Measurements from ENCODE around the gene ZNF202. TPM values are rescaled to one million over a fixed set of nuclear protein-coding genes. Genes with fewer than 3 reads are reported as not detected.

Gene ZNF202
- total RNA-seq, result 10 to 100 TPM; 19.9 to 20.6 (median 20.3) TPM

DNA sequence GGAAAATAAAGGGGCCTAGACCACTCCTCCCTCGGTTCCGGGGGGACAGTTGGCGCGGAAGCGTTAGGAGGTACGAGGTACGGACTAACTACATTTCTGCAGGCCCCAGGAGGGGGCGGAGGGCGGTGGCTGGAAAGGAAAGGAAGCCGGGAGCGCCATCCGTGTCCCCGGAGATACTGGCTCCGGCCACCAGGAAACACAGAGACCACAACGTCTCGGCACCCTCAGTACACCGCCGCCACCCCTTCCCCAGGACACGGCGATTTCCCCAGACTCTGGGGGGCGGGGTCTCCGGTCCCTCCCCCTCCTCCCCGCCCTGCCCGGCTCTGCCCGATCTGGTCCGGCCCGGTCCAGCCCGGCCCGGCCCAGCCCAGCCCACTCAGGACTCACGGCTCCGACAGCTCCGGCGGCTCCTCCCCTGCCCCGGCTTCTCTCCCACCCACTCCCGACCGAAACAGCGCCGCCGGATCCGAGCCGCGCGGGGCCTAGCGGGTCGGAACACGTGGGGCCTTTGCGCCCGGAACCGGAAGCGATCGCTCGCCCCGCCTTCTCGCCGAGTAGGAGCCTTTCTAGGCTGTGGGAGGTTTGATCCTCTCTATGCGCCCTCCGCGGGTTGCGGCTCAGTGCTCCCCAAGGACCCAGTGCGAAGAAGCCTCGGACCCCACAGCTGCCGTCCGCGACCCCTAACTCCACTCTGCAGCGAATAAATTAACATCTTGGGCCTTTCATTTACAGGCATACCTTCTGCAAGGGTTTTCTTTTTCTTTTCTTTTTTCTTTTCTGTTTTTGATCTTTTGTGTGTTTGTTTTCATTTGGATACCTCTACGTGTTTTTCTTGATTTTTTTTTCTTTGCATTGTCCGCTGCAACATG lies at the start of gene ZNF202:
Gene ZNF202 (minus strand): TSS at position 502 of the 872 bp plus-strand sequence. CDS start 10,772 bp downstream, outside the sequence.
- peaks cover 32% of the 10 kb centered on the region for H3K36me3 Mint-ChIP-seq (ENCODE audit: insufficient read depth)
- ATAC-seq, result peak; percentile 97 to 98
- H3K4me1 Mint-ChIP-seq (ENCODE audit: low read depth), result peaks cover 34% of the 10 kb centered on the region
- H3K9me3 Mint-ChIP-seq, result no peaks in the 10 kb centered on the region
- peak within 1 kb of the TSS; percentile 92 for H3K4me3 Mint-ChIP-seq
- DNase-seq, result peak; percentile 89
- peaks cover 3% of the 10 kb centered on the region for H3K27me3 Mint-ChIP-seq (ENCODE audit: low read depth)

DNA sequence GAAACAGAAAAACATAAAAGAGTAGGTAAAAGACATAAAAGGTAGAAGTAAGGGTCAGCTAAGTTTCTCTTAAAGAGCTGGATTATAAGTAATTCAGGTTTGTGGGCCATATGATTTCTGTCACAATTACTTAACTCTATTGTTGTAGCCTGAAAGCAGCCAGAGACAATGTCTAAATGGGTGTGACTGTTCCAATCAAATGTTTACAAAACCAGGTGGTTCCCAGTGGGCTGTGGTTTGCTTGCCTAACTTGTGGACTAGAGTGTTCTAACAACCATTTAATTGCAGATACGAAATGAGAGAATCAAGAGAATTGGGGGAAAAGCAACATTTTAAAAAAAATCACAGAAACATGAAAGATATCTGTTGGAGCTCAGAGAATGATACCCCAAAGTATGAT lies 42.1 kb upstream of the ZNF202 start:
- H3K4me1 Mint-ChIP-seq (ENCODE audit: low read depth), result no peaks in the 10 kb centered on the region
- H3K27me3 Mint-ChIP-seq (ENCODE audit: low read depth), result peaks cover 19% of the 10 kb centered on the region
- no peak overlapping the region for H3K4me3 Mint-ChIP-seq
- ATAC-seq (no peak), DNase-seq (no peak)
- no peaks in the 10 kb centered on the region for H3K9me3 Mint-ChIP-seq
- no peaks in the 10 kb centered on the region for H3K36me3 Mint-ChIP-seq (ENCODE audit: insufficient read depth)

DNA sequence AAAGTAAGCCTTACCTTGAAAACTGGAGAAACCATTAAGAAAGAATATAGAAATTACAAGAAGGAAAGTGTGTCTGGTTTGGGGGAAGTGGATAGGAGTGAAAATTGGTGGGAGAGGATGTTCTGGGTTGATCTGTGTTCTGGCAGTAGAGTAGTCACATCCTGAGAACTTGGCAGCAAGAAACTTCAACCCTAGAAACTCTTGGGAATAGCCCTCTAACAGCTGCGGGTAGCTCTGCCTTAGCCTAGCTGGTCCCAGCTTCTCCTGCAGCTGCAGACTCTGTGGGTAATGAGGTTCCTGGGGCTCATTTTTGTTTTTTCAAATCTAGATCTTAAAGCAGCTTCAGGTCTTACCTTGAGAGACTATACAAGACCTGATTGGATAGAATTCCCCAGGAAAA lies 37.1 kb upstream of the ZNF202 start:
- Mint-ChIP-seq H3K27me3 (ENCODE audit: low read depth) (peaks cover 13% of the 10 kb centered on the region), H3K4me1 (ENCODE audit: low read depth) (no peaks in the 10 kb centered on the region), H3K9me3 (no peaks in the 10 kb centered on the region), H3K4me3 (no peak overlapping the region), H3K36me3 (ENCODE audit: insufficient read depth) (no peaks in the 10 kb centered on the region)
- ATAC-seq (no peak), DNase-seq (no peak)

DNA sequence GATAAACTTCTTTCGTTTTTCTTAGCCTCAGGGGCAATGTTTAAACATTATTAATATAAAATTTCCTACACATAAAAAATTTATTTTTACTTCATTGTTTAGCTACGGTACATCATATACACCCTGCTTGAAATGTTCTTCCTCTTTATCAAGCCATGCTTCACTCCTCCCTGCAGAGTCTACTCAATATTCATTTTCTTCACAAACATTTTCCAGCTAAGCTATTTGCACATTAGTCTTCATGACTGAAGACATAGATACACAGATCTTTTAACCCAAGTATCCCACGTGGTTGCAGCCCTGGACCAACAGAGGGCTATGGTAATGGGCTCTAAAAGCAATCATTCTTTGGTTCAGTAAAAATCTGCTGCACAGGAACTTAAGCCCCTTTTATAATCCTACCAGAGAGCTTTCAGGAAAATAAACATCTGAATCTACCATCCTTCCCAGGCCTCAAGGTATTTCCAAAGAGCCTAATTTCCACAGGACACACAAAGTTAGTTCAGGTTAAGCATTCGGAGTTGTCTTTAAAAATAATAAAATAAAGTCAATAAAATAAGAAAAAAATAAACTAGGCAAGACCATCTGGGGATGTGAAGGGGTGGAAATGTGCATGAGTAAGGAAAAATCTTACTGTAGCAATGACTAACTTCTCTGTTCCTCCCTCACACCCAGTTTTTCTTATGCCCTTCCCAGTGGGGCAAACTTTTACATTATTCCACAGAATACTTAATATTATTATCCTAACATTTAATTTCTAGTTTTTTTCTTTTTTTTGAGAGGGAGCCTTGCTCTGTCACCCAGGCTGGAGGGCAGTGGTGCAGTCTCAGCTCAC lies 34.5 kb upstream of the ZNF202 start:
- H3K4me1 Mint-ChIP-seq (ENCODE audit: low read depth), result no peaks in the 10 kb centered on the region
- no peak overlapping the region for H3K4me3 Mint-ChIP-seq
- ATAC-seq (no peak), DNase-seq (no peak)
- peaks cover 8% of the 10 kb centered on the region for H3K27me3 Mint-ChIP-seq (ENCODE audit: low read depth)
- no peaks in the 10 kb centered on the region for H3K9me3 Mint-ChIP-seq
- no peaks in the 10 kb centered on the region for H3K36me3 Mint-ChIP-seq (ENCODE audit: insufficient read depth)

DNA sequence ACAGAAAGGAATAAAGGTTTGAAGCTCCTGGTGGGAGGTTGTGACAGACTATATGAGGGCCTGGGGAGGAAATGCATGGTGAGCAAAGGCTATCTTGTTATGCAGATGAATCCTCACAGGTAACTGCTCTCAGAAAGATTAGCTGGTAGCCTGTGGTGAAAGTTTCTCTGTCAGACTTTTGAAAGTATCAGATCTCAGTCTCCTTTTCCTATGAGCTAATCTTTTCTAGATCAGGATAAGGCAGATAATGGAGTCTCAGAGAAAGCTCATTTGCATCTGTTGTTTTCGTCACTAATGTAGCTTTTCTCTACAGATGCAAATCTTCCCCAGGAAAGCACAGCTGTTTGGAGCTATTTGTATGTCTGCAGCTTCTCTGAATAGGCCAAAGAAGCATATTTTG lies 33.8 kb upstream of the ZNF202 start:
- H3K9me3 Mint-ChIP-seq, result no peaks in the 10 kb centered on the region
- peaks cover 5% of the 10 kb centered on the region for H3K27me3 Mint-ChIP-seq (ENCODE audit: low read depth)
- H3K36me3 Mint-ChIP-seq (ENCODE audit: insufficient read depth), result no peaks in the 10 kb centered on the region
- no peak for ATAC-seq
- H3K4me1 Mint-ChIP-seq (ENCODE audit: low read depth), result no peaks in the 10 kb centered on the region
- no peak for DNase-seq
- H3K4me3 Mint-ChIP-seq, result no peak overlapping the region

DNA sequence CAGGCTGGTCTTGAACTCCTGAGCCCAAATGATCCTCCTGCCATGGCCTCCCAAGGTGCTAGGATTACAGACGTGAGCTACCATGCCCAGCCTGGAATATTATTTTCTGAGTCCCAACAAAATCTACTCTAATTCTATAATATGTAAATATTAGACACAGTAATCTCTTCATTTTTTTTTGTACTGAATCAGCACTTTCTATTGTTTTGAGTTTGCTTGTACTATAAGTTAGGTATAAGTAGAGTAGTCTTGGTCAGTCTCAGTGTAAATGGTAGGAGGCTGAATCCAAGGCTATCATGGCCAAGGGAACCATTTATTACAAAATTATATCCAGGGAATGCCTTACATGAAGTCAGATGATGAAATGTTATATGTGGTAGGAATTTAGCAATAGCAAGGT lies 32.5 kb upstream of the ZNF202 start:
- Mint-ChIP-seq H3K4me1 (ENCODE audit: low read depth) (no peaks in the 10 kb centered on the region), H3K9me3 (no peaks in the 10 kb centered on the region), H3K36me3 (ENCODE audit: insufficient read depth) (no peaks in the 10 kb centered on the region), H3K27me3 (ENCODE audit: low read depth) (peaks cover 1% of the 10 kb centered on the region), H3K4me3 (no peak overlapping the region)
- ATAC-seq (no peak), DNase-seq (no peak)

DNA sequence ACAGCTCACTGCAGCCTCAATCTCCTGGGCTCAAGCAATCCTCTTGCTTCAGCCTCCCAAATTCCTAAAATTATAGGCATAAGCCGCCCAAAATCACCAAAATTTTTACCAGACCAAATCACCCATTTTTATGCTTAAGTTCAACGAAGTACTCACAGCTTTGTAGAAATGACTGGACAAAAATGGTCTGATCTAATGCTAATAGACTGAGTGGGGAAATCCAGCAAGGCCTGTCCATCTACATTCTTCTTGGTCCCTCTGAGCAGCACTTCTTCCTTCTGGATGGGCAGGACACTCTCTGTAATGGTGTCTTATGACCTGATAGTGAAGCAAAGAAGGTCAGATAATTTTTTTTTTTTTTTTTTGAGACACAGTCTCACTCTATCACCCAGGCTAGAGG lies 31.6 kb upstream of the ZNF202 start:
- peaks cover under 1% of the 10 kb centered on the region for H3K27me3 Mint-ChIP-seq (ENCODE audit: low read depth)
- no peak for ATAC-seq
- H3K9me3 Mint-ChIP-seq, result no peaks in the 10 kb centered on the region
- no peak overlapping the region for H3K4me3 Mint-ChIP-seq
- no peaks in the 10 kb centered on the region for H3K4me1 Mint-ChIP-seq (ENCODE audit: low read depth)
- no peaks in the 10 kb centered on the region for H3K36me3 Mint-ChIP-seq (ENCODE audit: insufficient read depth)
- DNase-seq, result no peak

DNA sequence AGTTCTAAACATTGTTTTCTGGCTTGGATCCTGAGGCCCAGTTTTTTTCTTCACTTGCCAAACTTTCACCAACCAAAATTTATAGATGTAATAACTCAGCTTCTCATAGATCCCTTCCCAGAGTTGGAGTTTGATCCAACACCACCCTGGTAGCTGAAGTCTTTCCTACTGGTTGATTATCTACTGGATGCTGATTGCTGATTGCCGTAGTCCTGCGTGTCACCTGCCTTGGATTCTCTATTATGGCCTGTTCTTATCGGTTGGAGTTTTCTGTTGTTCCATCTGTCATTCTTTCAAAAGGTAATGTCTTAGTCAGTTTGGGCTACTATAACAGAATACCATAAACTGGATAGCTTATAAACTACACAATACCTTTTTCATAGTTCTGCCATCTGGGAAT lies 30.2 kb upstream of the ZNF202 start:
- no peaks in the 10 kb centered on the region for H3K9me3 Mint-ChIP-seq
- peaks cover 3% of the 10 kb centered on the region for H3K27me3 Mint-ChIP-seq (ENCODE audit: low read depth)
- DNase-seq (no peak), ATAC-seq (no peak)
- no peak overlapping the region for H3K4me3 Mint-ChIP-seq
- no peaks in the 10 kb centered on the region for H3K4me1 Mint-ChIP-seq (ENCODE audit: low read depth)
- H3K36me3 Mint-ChIP-seq (ENCODE audit: insufficient read depth), result no peaks in the 10 kb centered on the region

DNA sequence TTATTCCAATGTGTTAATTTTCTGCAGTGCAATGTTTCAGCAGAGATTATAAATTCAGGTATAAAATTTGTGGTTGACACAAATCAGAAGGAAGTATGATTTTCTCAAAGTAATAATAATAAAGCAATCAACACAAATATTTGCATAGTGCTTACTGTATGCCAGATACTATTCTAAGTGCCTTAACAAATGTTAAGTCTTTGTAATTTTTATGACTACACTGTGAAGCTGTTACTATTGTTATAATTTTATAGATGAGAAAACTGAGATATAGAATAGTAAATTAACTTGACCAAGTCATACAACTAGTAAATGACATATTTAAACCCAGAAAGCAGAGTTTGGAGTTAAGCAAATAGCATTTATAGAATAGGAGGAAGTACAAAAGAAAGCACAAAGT lies 29.3 kb upstream of the ZNF202 start:
- no peak overlapping the region for H3K4me3 Mint-ChIP-seq
- ATAC-seq (no peak), DNase-seq (no peak)
- H3K36me3 Mint-ChIP-seq (ENCODE audit: insufficient read depth), result no peaks in the 10 kb centered on the region
- no peaks in the 10 kb centered on the region for H3K4me1 Mint-ChIP-seq (ENCODE audit: low read depth)
- peaks cover 3% of the 10 kb centered on the region for H3K27me3 Mint-ChIP-seq (ENCODE audit: low read depth)
- H3K9me3 Mint-ChIP-seq, result no peaks in the 10 kb centered on the region

DNA sequence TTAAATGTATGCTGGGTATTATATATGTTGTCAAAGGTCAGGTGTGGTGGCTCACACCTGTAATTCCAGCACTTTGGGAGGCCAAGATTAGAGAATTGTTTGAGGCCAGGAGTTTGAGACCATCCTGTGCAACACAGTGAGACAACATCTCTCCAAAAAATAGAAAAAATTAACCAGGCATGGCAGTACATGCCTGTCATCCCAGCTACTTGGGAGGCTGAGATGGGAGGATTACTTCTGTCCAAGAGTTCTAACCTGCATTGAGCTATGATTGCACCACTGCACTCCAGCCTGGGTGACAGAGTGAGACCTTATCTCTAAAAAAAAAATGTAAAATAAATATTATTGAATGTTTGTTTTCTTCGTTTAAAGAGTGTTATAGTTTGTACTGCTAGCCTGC lies 24.1 kb upstream of the ZNF202 start:
- Mint-ChIP-seq H3K36me3 (ENCODE audit: insufficient read depth) (peaks cover 3% of the 10 kb centered on the region), H3K4me3 (no peak overlapping the region), H3K27me3 (ENCODE audit: low read depth) (peaks cover 3% of the 10 kb centered on the region), H3K4me1 (ENCODE audit: low read depth) (no peaks in the 10 kb centered on the region), H3K9me3 (peaks cover 24% of the 10 kb centered on the region)
- ATAC-seq, result no peak
- no peak for DNase-seq

DNA sequence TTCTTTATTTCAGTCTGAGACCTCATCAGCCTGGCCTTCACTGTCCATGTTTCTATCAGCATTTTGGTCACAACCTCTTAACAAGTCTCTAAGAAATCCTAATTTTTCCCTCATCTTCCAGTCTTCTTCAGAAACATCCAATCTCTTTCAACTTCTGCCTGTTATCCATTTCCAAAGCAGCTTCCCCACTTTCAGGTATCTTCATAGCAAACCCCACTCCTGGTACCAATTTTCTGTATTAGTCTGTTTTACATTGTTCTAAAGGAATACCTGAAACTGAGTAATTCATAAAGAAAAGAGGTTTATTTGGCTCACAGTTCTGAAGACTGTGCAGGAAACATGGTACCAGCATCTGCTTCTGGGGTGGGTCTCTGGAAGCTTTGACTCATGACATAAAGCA lies 21.0 kb upstream of the ZNF202 start:
- peaks cover 6% of the 10 kb centered on the region for H3K27me3 Mint-ChIP-seq (ENCODE audit: low read depth)
- no peak for DNase-seq
- H3K36me3 Mint-ChIP-seq (ENCODE audit: insufficient read depth), result peaks cover 3% of the 10 kb centered on the region
- no peaks in the 10 kb centered on the region for H3K4me1 Mint-ChIP-seq (ENCODE audit: low read depth)
- no peak for ATAC-seq
- H3K4me3 Mint-ChIP-seq, result no peak overlapping the region
- H3K9me3 Mint-ChIP-seq, result peaks cover 24% of the 10 kb centered on the region

DNA sequence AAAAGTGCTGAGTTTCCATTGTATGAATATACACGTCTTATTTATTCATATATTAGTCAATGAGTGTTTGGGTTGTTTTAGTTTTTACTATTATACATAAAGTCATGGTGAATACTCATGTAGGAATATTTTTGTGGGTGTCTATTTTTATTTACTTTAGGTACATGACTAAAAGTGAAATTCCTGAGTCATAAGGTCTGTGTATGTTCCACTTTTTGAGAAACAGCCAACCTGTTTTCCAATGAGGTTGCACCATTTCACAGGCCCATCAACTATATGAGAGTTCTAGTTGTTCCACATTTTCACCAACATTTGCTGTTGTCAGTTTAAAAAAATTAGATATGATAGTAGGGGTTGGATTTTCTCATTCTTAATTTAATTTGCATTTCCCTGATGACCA lies 19.4 kb upstream of the ZNF202 start:
- H3K27me3 Mint-ChIP-seq (ENCODE audit: low read depth), result peaks cover 6% of the 10 kb centered on the region
- no peak for ATAC-seq

DNA sequence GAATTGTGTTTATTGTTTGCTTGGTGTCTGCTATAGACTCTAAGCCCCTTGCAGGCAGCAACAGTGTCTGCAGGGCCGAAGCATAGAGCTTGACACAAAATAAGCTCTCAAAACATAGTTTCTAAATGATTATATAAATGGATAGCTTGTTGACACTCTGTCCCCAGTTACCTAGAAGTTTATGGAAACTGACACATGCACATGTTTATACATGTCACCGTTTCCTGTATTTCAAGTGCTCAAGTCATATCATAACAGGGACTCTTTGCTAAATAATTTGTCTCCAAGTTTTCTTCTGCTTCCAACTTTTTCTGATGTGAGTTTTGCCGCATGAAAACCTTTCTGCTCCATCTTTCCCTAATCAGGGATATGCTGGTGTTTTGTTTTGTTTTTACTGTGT lies 16.5 kb upstream of the ZNF202 start:
- Mint-ChIP-seq H3K4me1 (ENCODE audit: low read depth) (no peaks in the 10 kb centered on the region), H3K9me3 (peaks cover 12% of the 10 kb centered on the region), H3K4me3 (no peak overlapping the region), H3K36me3 (ENCODE audit: insufficient read depth) (peaks cover 3% of the 10 kb centered on the region), H3K27me3 (ENCODE audit: low read depth) (peaks cover 16% of the 10 kb centered on the region)
- no peak for DNase-seq
- no peak for ATAC-seq

More for the DNA sequence above, 19.4 kb upstream of the ZNF202 start:
- peaks cover 3% of the 10 kb centered on the region for H3K36me3 Mint-ChIP-seq (ENCODE audit: insufficient read depth)
- no peak for DNase-seq
- peaks cover 24% of the 10 kb centered on the region for H3K9me3 Mint-ChIP-seq
- H3K4me1 Mint-ChIP-seq (ENCODE audit: low read depth), result no peaks in the 10 kb centered on the region
- H3K4me3 Mint-ChIP-seq, result no peak overlapping the region

DNA sequence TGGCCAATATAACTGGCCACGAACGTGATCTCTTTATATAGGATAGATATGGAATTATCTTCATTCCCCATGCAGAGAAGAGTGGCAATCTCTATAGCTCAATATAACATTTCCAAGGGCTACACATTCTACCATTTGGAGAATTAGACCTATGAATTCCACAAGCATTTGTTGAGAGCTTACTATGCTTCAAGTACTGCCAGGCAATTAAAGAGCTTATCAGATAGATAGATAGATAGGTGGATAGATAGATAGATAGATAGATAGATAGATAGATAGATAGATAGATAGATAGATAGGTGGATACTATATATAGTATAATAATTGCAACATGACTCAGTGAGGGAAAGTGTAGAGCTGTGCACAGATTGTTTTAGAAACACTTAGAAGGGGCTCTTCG lies 14.4 kb upstream of the ZNF202 start:
- no peak for ATAC-seq
- Mint-ChIP-seq H3K4me3 (no peak overlapping the region), H3K9me3 (no peaks in the 10 kb centered on the region), H3K36me3 (ENCODE audit: insufficient read depth) (no peaks in the 10 kb centered on the region), H3K4me1 (ENCODE audit: low read depth) (no peaks in the 10 kb centered on the region), H3K27me3 (ENCODE audit: low read depth) (peaks cover 36% of the 10 kb centered on the region)
- no peak for DNase-seq

DNA sequence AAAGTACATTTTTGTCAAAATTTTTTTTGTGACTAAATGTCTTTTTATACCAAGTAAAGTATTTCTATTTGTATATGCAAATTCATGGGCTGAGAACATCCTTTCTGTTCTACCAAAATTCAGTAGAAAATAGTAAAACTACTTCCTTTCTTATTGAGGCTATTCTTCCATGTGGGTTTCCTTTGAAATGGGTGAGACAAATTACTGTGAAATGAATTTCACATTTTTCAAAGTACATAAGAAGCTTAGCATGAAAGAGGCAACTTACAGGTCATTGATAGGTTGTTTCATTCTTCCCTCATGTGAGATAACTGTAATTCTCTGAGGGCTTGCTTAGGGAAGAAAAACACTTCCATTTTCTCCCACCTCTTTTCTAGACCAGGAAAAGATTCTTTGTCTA lies 13.9 kb upstream of the ZNF202 start:
- H3K36me3 Mint-ChIP-seq (ENCODE audit: insufficient read depth), result no peaks in the 10 kb centered on the region
- peaks cover 38% of the 10 kb centered on the region for H3K27me3 Mint-ChIP-seq (ENCODE audit: low read depth)
- H3K4me3 Mint-ChIP-seq, result no peak overlapping the region
- H3K4me1 Mint-ChIP-seq (ENCODE audit: low read depth), result no peaks in the 10 kb centered on the region
- ATAC-seq (no peak), DNase-seq (no peak)
- no peaks in the 10 kb centered on the region for H3K9me3 Mint-ChIP-seq
